Stomach (tissue), 4 donors: Measurements from ENCODE around the gene LIMS2.

Experiments used
- CTCF ChIP-seq, 7 experiments: fragments of 450-650 bp in 4 of 7; fragments of 200-600 bp in 3 of 7; sonication (generic) in 3 of 7; IDR thresholded peaks; one replicate each; pipeline ENCODE4 v1.5.1; 2016 to 2019; ENCODE audit warnings: antibody characterized with exemption in 7 of 7, control low read depth in 2 of 7, mild to moderate bottlenecking in 1 of 7
- POLR2A ChIP-seq, 4 donors: fragments of 450-650 bp; IDR thresholded peaks; one replicate each; pipeline ENCODE4 v1.6.1; 2016; ENCODE audit warnings: antibody characterized with exemption in 4 of 4, control low read depth in 2 of 4, mild to moderate bottlenecking in 1 of 4, moderate library complexity in 1 of 4

DNA sequence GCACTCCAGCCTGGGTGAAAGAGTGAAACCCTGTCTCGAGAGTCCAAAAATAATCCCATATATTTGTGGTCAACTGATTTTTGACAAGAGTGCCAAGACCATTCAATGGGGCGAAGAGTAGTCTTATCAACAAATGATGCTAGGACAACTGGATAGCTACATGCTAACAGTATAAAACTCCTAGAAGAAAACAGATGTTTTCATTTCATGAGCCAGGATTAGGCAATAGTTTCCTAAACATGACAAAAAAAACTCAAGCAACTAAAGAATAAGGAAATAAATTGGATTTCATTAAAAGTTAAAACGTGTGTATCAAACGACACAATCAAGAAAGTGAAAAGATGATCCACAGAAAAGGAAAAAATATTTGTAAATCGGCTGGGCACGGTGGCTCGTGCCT is 6.3 kb downstream of the LIMS2 start:
- TF ChIP-seq POLR2A (IDR thresholded peaks at IDR 0.05): no peak
- no peak for TF ChIP-seq CTCF (IDR thresholded peaks at IDR 0.05)
